ENCODE data around the gene ALOX5.
"Not testable (repeated sequence)": the region's sequence is repeated elsewhere in the genome, so short reads cannot be mapped to it uniquely, and the experiment has no call there.

DNA sequence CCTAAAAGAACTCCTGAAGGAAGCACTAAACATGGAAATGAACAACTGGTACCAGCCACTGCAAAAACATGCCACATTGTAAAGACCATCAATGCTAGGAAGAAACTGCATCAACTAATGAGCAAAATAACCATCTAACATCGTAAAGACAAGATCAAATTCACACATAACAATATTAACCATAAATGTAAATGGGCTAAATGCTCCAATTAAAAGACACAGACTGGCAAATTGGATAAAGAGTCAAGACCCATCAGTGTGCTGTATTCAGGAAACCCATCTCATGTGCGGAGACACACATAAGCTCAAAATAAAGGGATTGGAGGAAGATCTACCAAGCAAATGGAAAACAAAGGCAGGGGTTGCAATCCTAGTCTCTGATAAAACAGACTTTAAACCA lies 15.7 kb downstream of the ALOX5 start:
- not testable (repeated sequence) for TF ChIP-seq POLR2A, POLR2AphosphoS5 (IDR thresholded peaks at IDR 0.05)
